RWPE2 (cell line): ENCODE data around the gene ATP8B3.

Experiments
- ATAC-seq: fragments of 200-7000 bp; cut with Tn5 transposase; 3 replicates; pipeline ENCODE4 v1.9.1; 2021; ENCODE audit warnings: low read depth
- DNase-seq: peaks from one replicate; pipeline ENCODE4 v3.0.0-alpha.2; 2020; ENCODE audit warnings: low spot score
- H3K27ac ChIP-seq: fragments of 450-650 bp; 2 replicates; pipeline ENCODE4 v1.5.1; 2017; ENCODE audit warnings: mild to moderate bottlenecking; ENCODE audit not compliant: poor library complexity, severe bottlenecking
- H3K27me3 ChIP-seq: fragments of 250-450 bp; sonication (Bioruptor Pico); 2 replicates; pipeline ENCODE4 v1.5.1; 2021; ENCODE audit warnings: mild to moderate bottlenecking, moderate library complexity; ENCODE audit not compliant: insufficient read depth, poor library complexity, severe bottlenecking
- H3K36me3 ChIP-seq: fragments of 250-450 bp; sonication (Bioruptor Pico); 2 replicates; pipeline ENCODE4 v1.5.1; 2020; ENCODE audit warnings: low read depth, mild to moderate bottlenecking, moderate library complexity
- H3K4me1 ChIP-seq: fragments of 250-450 bp; sonication (Bioruptor Pico); 2 replicates; pipeline ENCODE4 v1.5.1; 2021; ENCODE audit warnings: mild to moderate bottlenecking, moderate library complexity; ENCODE audit not compliant: insufficient read depth, poor library complexity, severe bottlenecking
- H3K4me3 ChIP-seq: fragments of 250-450 bp; sonication (Bioruptor Pico); 2 replicates; pipeline ENCODE4 v1.5.1; 2021; ENCODE audit warnings: mild to moderate bottlenecking, moderate library complexity; ENCODE audit not compliant: severe bottlenecking
- H3K9me3 ChIP-seq: fragments of 250-450 bp; sonication (Bioruptor Pico); 2 replicates; pipeline ENCODE4 v1.5.1; 2021; ENCODE audit warnings: mild to moderate bottlenecking, moderate library complexity; ENCODE audit not compliant: severe bottlenecking
- CTCF ChIP-seq: fragments of 450-650 bp; IDR thresholded peaks from one replicate; pipeline ENCODE4 v1.5.1; 2017; ENCODE audit warnings: mild to moderate bottlenecking, moderate library complexity; ENCODE audit not compliant: poor library complexity, severe bottlenecking

ATP8B3 gene

GRCh38 chr19:1856345-1856697 lies 44.2 kb upstream of the ATP8B3 start:
- Histone ChIP-seq H3K9me3 (no peaks in the 10 kb centered on the region), H3K4me1 (peaks cover 40% of the 10 kb centered on the region), H3K4me3 (no peak overlapping the region), H3K27me3 (no peaks in the 10 kb centered on the region), H3K27ac (peak overlapping the region; percentile 82), H3K36me3 (peaks cover 6% of the 10 kb centered on the region; the same call in 1 of the 2 replicates)
- no peak for TF ChIP-seq CTCF
- ATAC-seq (no peak), DNase-seq (no peak)

GRCh38 chr19:1855828-1856255 lies 43.8 kb upstream of the ATP8B3 start:
- ATAC-seq (no peak; the same call in 2 of the 3 replicates), DNase-seq (no peak)
- Histone ChIP-seq H3K4me1 (peaks cover 40% of the 10 kb centered on the region), H3K36me3 (peaks cover 6% of the 10 kb centered on the region; the same call in 1 of the 2 replicates), H3K27ac (peak overlapping the region; percentile 82), H3K9me3 (no peaks in the 10 kb centered on the region), H3K27me3 (no peaks in the 10 kb centered on the region), H3K4me3 (peak overlapping the region; percentile 14)
- TF ChIP-seq CTCF, result no peak

- Histone ChIP-seq H3K27me3 (no peaks in the 10 kb centered on the region), H3K4me3 (peak overlapping the region; percentile 23), H3K36me3 (peaks cover 6% of the 10 kb centered on the region; the same call in 1 of the 2 replicates), H3K27ac (peak overlapping the region; percentile 82), H3K9me3 (no peaks in the 10 kb centered on the region), H3K4me1 (peaks cover 38% of the 10 kb centered on the region)
- TF ChIP-seq CTCF, result no peak
- peak; percentile 86 for DNase-seq
- ATAC-seq, result peak; percentile 71
These were observed 43.2 kb upstream of the ATP8B3 start for GRCh38 chr19:1855040-1855827.

GRCh38 chr19:1854542-1855039 lies 42.5 kb upstream of the ATP8B3 start:
- Histone ChIP-seq H3K4me3 (peak overlapping the region; percentile 23), H3K36me3 (peaks cover 6% of the 10 kb centered on the region; the same call in 1 of the 2 replicates), H3K9me3 (no peaks in the 10 kb centered on the region), H3K27me3 (no peaks in the 10 kb centered on the region), H3K27ac (peak overlapping the region; percentile 82), H3K4me1 (peaks cover 33% of the 10 kb centered on the region)
- no peak for DNase-seq
- ATAC-seq, result no peak
- TF ChIP-seq CTCF, result no peak
